ENCODE results near the gene NPY5R. TPM values are rescaled to one million over a fixed set of nuclear protein-coding genes. Genes with fewer than 3 reads are reported as not detected.

NPY5R gene
- total and polyA plus RNA-seq, 2 of the 4 experiments (the other 2 are of a cell fraction), result not detected

GRCh38 chr4:163384434-163384833, 40.7 kb downstream of the NPY5R start:
- in situ Hi-C loops (cut with MboI; ENCODE audit: low sequenced_read_pairs), result no loop called here
- ATAC-seq (ENCODE audit: low read depth), result no peak
- no peak overlapping the region for H4K91ac ChIP-seq (ENCODE audit: insufficient read depth, low read depth, low read length)

More at GRCh38 chr4:163384434-163384833, 40.7 kb downstream of the NPY5R start:
- H4K8ac ChIP-seq (ENCODE audit: low read depth in 2 of 2, low read length in 2 of 2), result no peak overlapping the region
- no peak overlapping the region for H3K4me2 ChIP-seq (ENCODE audit: low read depth, low read length)
- no peak overlapping the region for H3K56ac ChIP-seq (ENCODE audit: extremely low read depth, insufficient read depth, low read length)
- no peaks in the 10 kb centered on the region; the same call in 1 of the 2 replicates for H3K9me3 ChIP-seq (ENCODE audit: control insufficient read depth, insufficient read depth, low read length)
- H3K4me1 ChIP-seq (ENCODE audit: control insufficient read depth, insufficient read depth, low read length), result no peaks in the 10 kb centered on the region
- H2AFZ ChIP-seq (replicated peaks; ENCODE audit: low read length, poor library complexity), result no peak overlapping the region
- no CpG with 5 or more reads among the region's 5 CpGs for WGBS, 2 experiments (ENCODE audit: extremely low coverage in 2 of 2, insufficient read length in 1 of 2)
- TF ChIP-seq ELK1 (IDR thresholded peaks at IDR 0.05; ENCODE audit: borderline replicate concordance, low read depth, low read length) (no peak), FOS (IDR thresholded peaks at IDR 0.05; ENCODE audit: low read depth, low read length) (no peak), RCOR1 (IDR thresholded peaks at IDR 0.05; ENCODE audit: insufficient replicate concordance, low read length) (no peak), USF2 (IDR thresholded peaks at IDR 0.05; ENCODE audit: low read depth, low read length) (no peak), POLR2A (IDR thresholded peaks at IDR 0.05; ENCODE audit: low read depth, low read length) (no peak), SMC3 (IDR thresholded peaks at IDR 0.05; ENCODE audit: low read depth, low read length) (no peak), CHD1 (IDR thresholded peaks at IDR 0.05; ENCODE audit: low read depth, low read length) (no peak), MXI1 (IDR thresholded peaks at IDR 0.05; ENCODE audit: borderline replicate concordance, low read depth, low read length) (no peak), RFX5 (IDR thresholded peaks at IDR 0.05; ENCODE audit: low read depth, low read length) (no peak), CEBPB (IDR thresholded peaks at IDR 0.05; ENCODE audit: low read depth, low read length) (no peak), MAFK (IDR thresholded peaks at IDR 0.05; ENCODE audit: low read depth, low read length) (no peak), MAZ (IDR thresholded peaks at IDR 0.05; ENCODE audit: borderline replicate concordance, low read depth, low read length) (no peak), BHLHE40 (IDR thresholded peaks at IDR 0.05; ENCODE audit: low read depth, low read length) (no peak), RAD21 (IDR thresholded peaks at IDR 0.05; ENCODE audit: low read length) (no peak), CTCF (conservative IDR thresholded peaks at IDR 0.05; ENCODE audit: low read depth, low read length) (no peak), NFE2L2 (IDR thresholded peaks at IDR 0.05; ENCODE audit: low read depth, low read length) (no peak)
- no peak overlapping the region for H2BK5ac ChIP-seq (ENCODE audit: low read depth, low read length, poor library complexity, severe bottlenecking)
- H2BK20ac ChIP-seq (ENCODE audit: low read depth, low read length), result no peak overlapping the region
- H3K27me3 ChIP-seq (ENCODE audit: control insufficient read depth, insufficient read depth, low read length), result no peaks in the 10 kb centered on the region
- POLR2A ChIA-PET (ENCODE audit: unreplicated experiment), result no interaction called here
- dilution Hi-C loops (cut with HindIII; ENCODE audit: low sequenced_read_pairs, unreplicated experiment), result no loop called here
- no peak overlapping the region for H3K23ac ChIP-seq (ENCODE audit: low read depth, low read length)
- H3K36me3 ChIP-seq (ENCODE audit: control insufficient read depth, insufficient read depth, low read length), result no peaks in the 10 kb centered on the region
- H3K14ac ChIP-seq (replicated peaks; ENCODE audit: low read depth, low read length), result no peak overlapping the region
- CTCF ChIA-PET, result no interaction called here
- no peak overlapping the region for H3K9ac ChIP-seq (ENCODE audit: low read depth, low read length)
- H3K18ac ChIP-seq (ENCODE audit: low read depth, low read length), result no peak overlapping the region
- no peak overlapping the region for H3K4ac ChIP-seq (ENCODE audit: low read depth, low read length)
- no peaks in the 10 kb centered on the region for H3K9me1 ChIP-seq (ENCODE audit: insufficient read depth, low read length)
- BruUV-seq (replicated peaks), result no TSS peak
- H2AK9ac ChIP-seq (replicated peaks; ENCODE audit: low read depth, low read length, poor library complexity), result no peak overlapping the region
- H2BK15ac ChIP-seq (ENCODE audit: low read depth, low read length), result no peak overlapping the region
- no peak for DNase-seq
- H2BK120ac ChIP-seq (ENCODE audit: low read depth, low read length), result no peak overlapping the region
- H4K5ac ChIP-seq (ENCODE audit: low read depth, low read length), result no peak overlapping the region
- no peak overlapping the region for H3K27ac ChIP-seq (ENCODE audit: insufficient read depth, low read length)
- H2AK5ac ChIP-seq (ENCODE audit: low read depth, low read length), result no peak overlapping the region
- no peaks in the 10 kb centered on the region for H3K79me1 ChIP-seq (ENCODE audit: low read depth in 1 of 2, low read length in 2 of 2)
- no peak overlapping the region for H3K4me3 ChIP-seq (ENCODE audit: insufficient read depth, low read depth, low read length)
- no peaks in the 10 kb centered on the region for H4K20me1 ChIP-seq (ENCODE audit: insufficient read depth, low read length)
- intact Hi-C loops (cut with micrococcal nuclease), result no loop called here

Data from IMR-90 (cell line).